Skeletal muscle satellite cell (primary cell): ENCODE measurements around the gene CRYL1.

ENCODE experiments used
- H3K27me3 ChIP-seq: 2 replicates; pipeline ENCODE4 v1.7.0; 2013; ENCODE audit warnings: low read length; ENCODE audit not compliant: control insufficient read depth, insufficient read depth
- H3K36me3 ChIP-seq: 2 replicates; pipeline ENCODE4 v1.7.0; 2013; ENCODE audit warnings: mild to moderate bottlenecking, control low read depth, low read length; ENCODE audit not compliant: insufficient read depth
- H3K4me1 ChIP-seq: 2 replicates; pipeline ENCODE4 v1.7.0; 2013; ENCODE audit warnings: low read length; ENCODE audit not compliant: control insufficient read depth, insufficient read depth
- H3K4me2 ChIP-seq: 2 replicates; pipeline ENCODE4 v1.7.0; 2013; ENCODE audit warnings: mild to moderate bottlenecking, low read length
- H3K4me3 ChIP-seq: 2 replicates; pipeline ENCODE4 v1.7.0; 2013; ENCODE audit warnings: low read length
- H3K9ac ChIP-seq: 2 replicates; pipeline ENCODE4 v1.7.0; 2013; ENCODE audit warnings: mild to moderate bottlenecking, low read depth, low read length, moderate library complexity
- H3K9me3 ChIP-seq: replicated peaks from 2 replicates; pipeline ENCODE4 v1.7.0; 2013; ENCODE audit warnings: mild to moderate bottlenecking, control low read depth, low read length

CRYL1 gene

DNA sequence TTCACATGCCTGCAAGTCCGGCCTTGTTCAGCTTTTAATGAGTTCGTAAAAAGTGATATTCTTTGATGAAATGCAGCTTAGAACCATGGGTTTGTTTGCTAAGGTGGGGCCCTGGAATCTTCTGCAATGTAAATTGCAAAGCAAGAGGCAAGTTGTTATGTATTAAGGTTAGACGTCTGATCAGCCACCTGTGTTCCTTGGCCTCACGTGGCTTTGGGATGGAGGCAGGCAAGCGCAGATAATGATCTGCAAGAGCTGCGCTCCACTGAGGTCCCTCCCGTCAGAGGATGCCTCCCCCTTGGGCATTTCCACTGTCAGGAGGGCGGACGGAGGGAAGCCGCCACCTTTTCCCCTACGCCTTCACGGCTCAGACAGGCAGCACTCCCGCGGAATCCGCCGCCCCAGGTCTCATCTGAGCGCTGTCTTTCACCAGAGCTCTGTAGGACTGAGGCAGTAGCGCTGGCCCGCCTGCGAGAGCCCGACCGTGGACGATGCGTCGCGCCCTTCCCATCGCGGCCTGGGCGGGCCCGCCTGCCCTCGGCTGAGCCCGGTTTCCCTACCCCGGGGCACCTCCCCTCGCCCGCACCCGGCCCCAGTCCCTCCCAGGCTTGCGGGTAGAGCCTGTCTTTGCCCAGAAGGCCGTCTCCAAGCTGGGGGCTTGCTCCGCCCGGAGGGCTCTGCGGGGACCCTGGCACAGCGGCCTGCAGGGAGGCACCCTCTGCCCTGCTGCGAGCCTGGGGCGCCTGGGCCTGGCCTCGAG, 110.9 kb downstream of the CRYL1 start:
- Histone ChIP-seq H3K9me3 (no peaks in the 10 kb centered on the region), H3K27me3 (no peaks in the 10 kb centered on the region), H3K4me1 (no peaks in the 10 kb centered on the region), H3K4me2 (no peak overlapping the region), H3K36me3 (no peaks in the 10 kb centered on the region), H3K4me3 (no peak overlapping the region), H3K9ac (no peak overlapping the region)

GRCh38 chr13:20412691-20413355, 112.8 kb downstream of the CRYL1 start:
- Histone ChIP-seq H3K36me3 (no peaks in the 10 kb centered on the region), H3K4me1 (no peaks in the 10 kb centered on the region), H3K9ac (no peak overlapping the region), H3K4me3 (no peak overlapping the region), H3K4me2 (no peak overlapping the region), H3K9me3 (no peaks in the 10 kb centered on the region), H3K27me3 (no peaks in the 10 kb centered on the region)

DNA sequence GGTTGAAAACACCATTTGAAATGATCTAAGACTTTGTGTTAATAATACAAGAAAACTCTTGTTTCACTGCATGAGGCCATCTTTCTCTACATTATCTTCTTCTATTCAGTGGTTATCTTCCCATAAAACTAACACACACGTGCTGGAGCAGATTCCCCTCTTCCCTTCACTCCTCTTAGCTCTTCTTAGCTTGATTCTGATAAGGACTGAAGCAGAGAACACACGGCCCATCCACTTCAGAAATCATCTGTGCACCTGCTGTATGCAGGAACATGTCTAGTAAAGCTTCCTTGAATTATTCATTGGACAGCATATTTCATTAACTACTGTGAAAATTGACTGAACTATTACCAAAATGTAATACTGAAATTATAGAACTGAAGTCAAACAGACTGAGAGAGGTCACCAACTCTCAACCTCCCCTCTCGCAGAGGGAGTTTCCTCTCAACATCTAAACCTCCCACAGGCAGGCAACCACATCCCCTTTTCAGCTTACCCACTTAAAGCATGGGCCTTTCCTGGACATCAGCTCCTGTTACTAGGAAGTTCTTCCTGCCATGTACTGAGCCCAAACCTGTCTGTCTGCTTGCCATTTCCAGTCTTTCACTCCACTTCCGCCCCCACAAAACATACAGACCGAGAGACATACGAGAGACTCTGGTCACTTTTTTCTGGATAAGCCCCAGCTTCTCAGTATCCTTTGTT, 113.9 kb downstream of the CRYL1 start:
- no peaks in the 10 kb centered on the region for H3K27me3 ChIP-seq
- no peaks in the 10 kb centered on the region for H3K36me3 ChIP-seq
- H3K4me2 ChIP-seq = no peak overlapping the region
- no peaks in the 10 kb centered on the region for H3K9me3 ChIP-seq
- H3K4me1 ChIP-seq = no peaks in the 10 kb centered on the region
- H3K9ac ChIP-seq = no peak overlapping the region
- no peak overlapping the region for H3K4me3 ChIP-seq

DNA sequence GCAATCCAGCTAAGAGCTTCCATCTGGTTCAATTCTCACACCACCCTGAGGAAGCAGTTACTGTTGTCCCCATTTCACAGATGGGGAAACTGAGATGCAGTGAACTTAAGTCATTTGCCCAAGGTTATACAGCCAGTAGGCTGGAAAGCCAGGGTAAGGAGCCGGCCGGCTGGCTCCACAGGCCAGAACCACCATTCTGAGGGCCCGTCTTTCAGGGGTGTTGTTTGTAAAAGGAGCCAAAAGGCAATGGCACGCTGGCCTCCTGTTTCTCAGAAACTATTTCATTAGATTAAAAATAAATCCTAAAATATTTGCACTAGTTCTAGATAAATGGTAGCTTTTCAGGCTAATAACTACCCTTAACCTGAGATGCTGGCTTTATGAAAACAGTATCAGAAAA, 114.9 kb downstream of the CRYL1 start:
- no peak overlapping the region for H3K9ac ChIP-seq
- no peaks in the 10 kb centered on the region for H3K9me3 ChIP-seq
- no peak overlapping the region for H3K4me2 ChIP-seq
- no peaks in the 10 kb centered on the region for H3K27me3 ChIP-seq
- no peak overlapping the region for H3K4me3 ChIP-seq
- H3K4me1 ChIP-seq = no peaks in the 10 kb centered on the region
- H3K36me3 ChIP-seq = no peaks in the 10 kb centered on the region

- Histone ChIP-seq H3K27me3 (no peaks in the 10 kb centered on the region), H3K36me3 (no peaks in the 10 kb centered on the region), H3K4me3 (no peak overlapping the region), H3K9ac (no peak overlapping the region), H3K4me2 (no peak overlapping the region), H3K9me3 (no peaks in the 10 kb centered on the region), H3K4me1 (no peaks in the 10 kb centered on the region)
Observed at GRCh38 chr13:20408181-20408580, 117.5 kb downstream of the CRYL1 start.

GRCh38 chr13:20407759-20408158, 117.9 kb downstream of the CRYL1 start:
- H3K4me2 ChIP-seq = no peak overlapping the region
- H3K9me3 ChIP-seq = no peaks in the 10 kb centered on the region
- H3K4me3 ChIP-seq = no peak overlapping the region
- no peaks in the 10 kb centered on the region for H3K4me1 ChIP-seq
- H3K36me3 ChIP-seq = no peaks in the 10 kb centered on the region
- no peak overlapping the region for H3K9ac ChIP-seq
- no peaks in the 10 kb centered on the region for H3K27me3 ChIP-seq

DNA sequence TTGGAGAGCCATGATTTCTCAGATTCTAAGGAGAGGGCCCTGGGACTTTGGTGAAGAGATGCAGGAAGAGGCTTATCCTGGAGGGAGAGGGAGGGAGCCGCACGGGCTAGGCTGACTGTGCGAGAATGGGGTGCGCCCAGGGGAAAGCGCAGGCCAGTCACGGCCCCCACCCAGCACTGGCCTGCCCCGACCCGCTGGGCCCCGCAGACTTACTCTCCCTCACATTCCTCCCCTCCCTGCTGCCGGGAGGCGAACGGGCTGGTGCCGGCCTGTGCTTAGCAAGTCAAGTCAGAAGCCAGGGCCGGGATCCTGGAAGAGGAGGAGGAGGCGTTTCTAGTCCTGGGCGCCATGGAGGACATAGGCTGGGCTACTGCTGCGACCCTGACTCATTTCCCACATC, 120.0 kb downstream of the CRYL1 start:
- no peaks in the 10 kb centered on the region for H3K27me3 ChIP-seq
- no peak overlapping the region for H3K4me3 ChIP-seq
- no peak overlapping the region for H3K9ac ChIP-seq
- no peaks in the 10 kb centered on the region for H3K4me1 ChIP-seq
- no peaks in the 10 kb centered on the region for H3K36me3 ChIP-seq
- H3K9me3 ChIP-seq = no peaks in the 10 kb centered on the region
- no peak overlapping the region for H3K4me2 ChIP-seq

GRCh38 chr13:20404488-20405222, 121.0 kb downstream of the CRYL1 start:
- Histone ChIP-seq H3K4me1 (no peaks in the 10 kb centered on the region), H3K9me3 (no peaks in the 10 kb centered on the region), H3K9ac (no peak overlapping the region), H3K4me2 (no peak overlapping the region), H3K27me3 (peaks cover 6% of the 10 kb centered on the region), H3K4me3 (no peak overlapping the region), H3K36me3 (no peaks in the 10 kb centered on the region)

DNA sequence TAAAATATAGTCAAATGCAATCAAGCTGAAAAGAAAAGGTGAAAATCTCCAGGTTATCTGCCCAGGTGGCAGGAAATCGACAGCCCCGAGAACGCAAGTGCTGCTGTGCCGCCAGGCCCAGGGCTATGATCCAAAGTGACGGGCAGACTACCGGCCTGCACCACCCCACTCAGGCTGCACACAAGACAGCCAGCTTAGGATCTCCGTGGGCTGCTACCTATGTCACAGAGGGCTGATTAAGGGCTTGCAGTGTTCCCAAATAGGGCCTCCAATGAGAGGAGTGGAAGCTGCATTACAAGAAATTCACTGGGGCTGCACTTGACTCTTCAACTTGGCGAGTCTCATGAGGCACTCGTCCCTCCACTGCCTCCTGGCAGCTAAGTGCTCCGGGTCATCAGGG, 121.8 kb downstream of the CRYL1 start:
- Histone ChIP-seq H3K4me1 (no peaks in the 10 kb centered on the region), H3K4me2 (no peak overlapping the region), H3K27me3 (peaks cover 10% of the 10 kb centered on the region), H3K9me3 (no peaks in the 10 kb centered on the region), H3K9ac (no peak overlapping the region), H3K4me3 (no peak overlapping the region), H3K36me3 (no peaks in the 10 kb centered on the region)

DNA sequence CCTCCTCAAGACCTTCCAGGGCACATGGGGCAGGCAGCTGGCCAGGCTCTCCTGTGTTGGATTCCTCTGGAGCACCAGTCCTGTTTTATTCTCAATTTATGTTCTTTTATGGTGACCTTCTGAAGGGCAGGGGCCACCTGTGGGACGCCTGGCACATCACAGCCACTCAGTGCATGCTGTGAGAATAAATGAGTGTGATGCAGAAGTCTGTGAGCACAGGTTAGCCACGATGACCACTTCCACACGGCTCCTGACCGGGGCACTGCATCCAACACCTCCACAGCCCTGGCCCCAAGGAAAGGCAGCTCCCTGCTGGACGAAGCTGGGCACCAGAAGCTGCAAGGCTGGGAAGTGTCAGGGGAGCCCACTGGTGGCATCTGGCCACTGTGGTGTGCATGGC, 122.8 kb downstream of the CRYL1 start:
- Histone ChIP-seq H3K27me3 (peaks cover 13% of the 10 kb centered on the region), H3K4me3 (no peak overlapping the region), H3K4me1 (no peaks in the 10 kb centered on the region), H3K9me3 (no peaks in the 10 kb centered on the region), H3K4me2 (no peak overlapping the region), H3K36me3 (no peaks in the 10 kb centered on the region), H3K9ac (no peak overlapping the region)
